LoVo (cell line): Measurements from ENCODE around the gene PTGS1.
"Not testable (repeated sequence)": the region's sequence is repeated elsewhere in the genome, so short reads cannot be mapped to it uniquely, and the experiment has no call there.

ENCODE experiments used
- DNase-seq: peaks from one replicate; pipeline ENCODE4 v3.0.0-alpha.2; 2016; ENCODE audit warnings: low spot score

Gene PTGS1

GRCh38 chr9:122370869-122371755 is at the start of gene PTGS1:
TSS of gene PTGS1 (plus strand) at chr9:122371024. CDS start at chr9:122371085, 61 bp downstream.
- DNase-seq: peak; percentile 31

- DNase-seq: no peak
Observed at GRCh38 chr9:122322553-122322952, 48.3 kb upstream of the PTGS1 start.

GRCh38 chr9:122324665-122325064 is 46.2 kb upstream of the PTGS1 start:
- not testable (repeated sequence) for DNase-seq

DNA sequence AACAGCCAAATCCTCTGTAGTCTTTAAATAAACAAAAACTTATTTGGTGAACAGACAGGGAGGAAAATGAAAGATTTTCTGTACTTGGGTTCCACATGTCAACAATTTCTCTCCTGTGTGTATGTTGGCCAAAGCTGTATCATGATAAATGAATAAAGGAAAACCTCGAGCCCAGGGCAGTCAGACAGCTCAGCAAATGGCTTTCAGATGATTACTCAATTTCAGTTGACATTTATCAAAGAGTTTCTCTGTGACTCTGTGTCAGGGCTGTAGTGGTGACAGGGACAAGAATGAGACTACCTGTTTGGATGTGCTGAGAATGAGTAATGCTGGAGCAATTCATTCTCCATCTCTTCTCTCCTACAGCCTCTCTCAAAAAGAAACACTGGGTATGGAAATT is 45.7 kb upstream of the PTGS1 start:
- no peak for DNase-seq

DNA sequence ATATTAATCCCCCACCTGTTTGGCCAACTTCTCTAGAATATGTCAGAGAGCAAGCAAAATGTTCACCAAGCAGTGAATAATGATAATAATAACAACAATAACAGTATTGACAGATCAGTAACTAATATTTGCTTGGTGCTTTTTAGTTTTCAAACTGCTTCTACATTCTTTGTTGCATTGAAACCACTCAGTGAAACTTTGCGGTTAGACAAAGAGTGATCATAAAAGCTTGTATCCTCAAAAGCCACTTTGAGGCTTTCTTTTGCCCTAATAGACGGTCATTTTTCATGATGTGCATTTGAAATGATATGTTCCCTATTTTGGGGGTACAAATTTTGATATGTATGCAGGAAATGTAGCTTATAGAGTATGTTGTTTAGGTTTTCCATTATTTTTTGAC is 43.6 kb upstream of the PTGS1 start:
- DNase-seq: no peak

DNA sequence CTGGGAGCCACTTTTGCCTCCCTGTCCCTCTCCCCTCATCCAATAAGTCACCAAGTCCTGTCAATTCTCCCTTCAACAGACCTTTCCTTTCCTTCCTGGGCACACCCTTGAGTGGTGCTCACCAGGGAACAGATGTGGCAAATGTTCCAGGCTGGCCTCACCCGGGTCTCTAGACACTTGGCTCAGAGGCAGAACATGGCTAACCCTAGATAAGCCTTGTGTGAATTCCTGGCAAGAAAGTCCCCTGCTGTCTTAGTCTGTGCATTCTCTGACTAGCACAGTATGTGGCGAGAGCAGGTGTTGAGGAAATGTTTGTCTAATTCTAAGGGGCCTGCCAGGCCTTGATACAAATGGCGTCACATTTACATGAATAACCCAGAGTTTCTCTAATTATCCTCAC is 41.2 kb upstream of the PTGS1 start:
- DNase-seq: no peak

DNA sequence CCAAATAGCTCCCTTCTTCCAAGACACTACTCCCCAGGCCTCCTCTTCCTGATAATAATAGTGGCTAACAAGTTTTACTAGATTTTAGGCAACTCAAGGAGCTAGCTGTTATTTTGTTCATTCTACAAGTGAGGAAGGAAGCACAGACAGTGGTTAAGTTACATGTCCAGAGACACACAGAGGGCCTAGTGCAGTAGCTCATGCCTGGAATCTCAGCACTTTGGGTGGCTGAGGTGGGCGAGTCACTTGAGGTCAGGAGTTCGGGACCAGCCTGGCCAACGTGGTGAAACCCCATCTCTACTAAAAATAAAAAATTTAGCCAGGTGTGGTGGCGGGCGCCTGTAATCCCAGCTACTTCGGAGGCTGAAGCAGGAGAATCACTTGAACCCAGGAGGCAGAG is 40.4 kb upstream of the PTGS1 start:
- not testable (repeated sequence) for DNase-seq

GRCh38 chr9:122331523-122331927 is 39.3 kb upstream of the PTGS1 start:
- DNase-seq: no peak

- no peak for DNase-seq
Observed at GRCh38 chr9:122332083-122332482, 38.7 kb upstream of the PTGS1 start.

DNA sequence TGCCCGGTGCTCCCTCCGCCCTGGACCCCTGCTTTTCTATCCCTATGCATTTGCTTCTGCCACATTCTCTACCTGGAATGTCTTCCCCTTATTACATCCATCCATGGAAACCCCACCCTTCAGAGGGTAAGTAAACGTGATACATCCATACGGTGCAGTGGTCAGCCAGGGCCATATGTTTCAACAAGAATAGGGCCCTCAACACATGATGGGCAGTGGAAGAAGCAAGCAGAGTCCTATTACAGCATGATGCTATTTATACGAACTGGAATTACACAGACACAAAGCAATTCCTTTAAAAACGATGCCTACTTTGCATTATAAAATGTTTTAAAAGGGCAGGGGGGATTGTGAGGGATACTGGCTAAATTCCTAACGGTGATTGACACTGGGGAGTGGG is 38.2 kb upstream of the PTGS1 start:
- DNase-seq: no peak

GRCh38 chr9:122333169-122333808 is 37.5 kb upstream of the PTGS1 start:
- no peak for DNase-seq

DNA sequence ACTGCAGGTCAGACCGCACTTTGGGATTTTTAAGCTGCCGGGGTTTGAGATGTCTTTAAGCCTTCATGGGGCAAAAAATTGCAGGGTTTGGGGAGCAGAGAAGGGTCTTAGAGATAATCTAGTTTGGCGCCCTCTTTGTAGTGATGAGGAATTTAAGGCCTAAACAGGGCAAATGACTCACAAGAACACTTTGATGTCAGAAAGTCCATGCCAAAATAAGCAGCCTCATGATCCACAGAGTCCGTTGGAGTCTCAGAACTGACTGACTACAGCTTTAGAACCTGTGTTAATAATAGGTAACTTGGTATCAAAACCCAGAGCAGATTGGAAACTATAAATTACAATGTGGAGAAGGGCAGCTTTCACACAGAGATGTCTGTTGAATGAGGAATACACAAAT is 35.9 kb upstream of the PTGS1 start:
- no peak for DNase-seq

DNA sequence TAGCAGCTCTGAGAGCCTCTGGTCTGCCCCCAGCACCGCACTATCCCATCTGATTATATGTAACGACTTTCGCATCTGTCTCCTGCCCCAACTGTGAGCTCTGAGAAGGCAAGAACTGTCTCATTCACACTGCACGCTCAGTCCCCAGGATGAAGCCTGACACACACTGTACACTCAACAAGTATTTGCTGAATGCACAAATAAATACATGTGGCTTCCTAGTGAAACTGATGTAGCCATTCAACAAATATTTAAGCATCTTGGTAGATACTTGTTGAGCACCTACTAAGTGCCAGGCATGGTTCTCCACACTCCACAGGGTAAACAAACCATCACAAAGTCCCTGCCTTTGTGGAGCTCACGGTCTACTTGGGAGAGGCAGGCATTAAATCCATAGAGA is 34.6 kb upstream of the PTGS1 start:
- DNase-seq: no peak

GRCh38 chr9:122336866-122337555 is 33.8 kb upstream of the PTGS1 start:
- DNase-seq: no peak

GRCh38 chr9:122337556-122337929 is 33.3 kb upstream of the PTGS1 start:
- no peak for DNase-seq

GRCh38 chr9:122338536-122338935 is 32.3 kb upstream of the PTGS1 start:
- DNase-seq: no peak

DNA sequence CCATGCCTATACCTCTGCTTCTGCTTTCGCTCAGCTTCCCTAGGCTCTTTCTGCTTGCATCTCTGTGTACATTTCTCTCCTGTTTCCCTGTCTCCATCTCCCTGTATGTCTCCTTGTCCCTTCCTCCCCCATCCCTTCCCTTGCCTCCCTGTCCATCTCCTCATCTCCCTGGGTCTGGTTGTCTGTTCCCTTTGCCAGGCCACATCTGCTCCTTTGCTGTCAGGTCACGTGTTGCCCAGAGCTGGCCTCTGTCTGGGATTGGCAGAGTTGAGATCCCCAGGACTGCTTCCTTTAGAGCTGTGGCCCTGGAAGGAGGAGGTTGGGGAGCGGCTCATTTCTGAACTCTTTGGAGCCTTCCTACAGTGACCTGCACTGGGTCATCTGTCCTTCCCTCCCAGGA is 31.8 kb upstream of the PTGS1 start:
- DNase-seq: no peak

GRCh38 chr9:122339579-122339978 is 31.2 kb upstream of the PTGS1 start:
- no peak for DNase-seq

GRCh38 chr9:122340161-122340560 is 30.7 kb upstream of the PTGS1 start:
- DNase-seq: no peak

DNA sequence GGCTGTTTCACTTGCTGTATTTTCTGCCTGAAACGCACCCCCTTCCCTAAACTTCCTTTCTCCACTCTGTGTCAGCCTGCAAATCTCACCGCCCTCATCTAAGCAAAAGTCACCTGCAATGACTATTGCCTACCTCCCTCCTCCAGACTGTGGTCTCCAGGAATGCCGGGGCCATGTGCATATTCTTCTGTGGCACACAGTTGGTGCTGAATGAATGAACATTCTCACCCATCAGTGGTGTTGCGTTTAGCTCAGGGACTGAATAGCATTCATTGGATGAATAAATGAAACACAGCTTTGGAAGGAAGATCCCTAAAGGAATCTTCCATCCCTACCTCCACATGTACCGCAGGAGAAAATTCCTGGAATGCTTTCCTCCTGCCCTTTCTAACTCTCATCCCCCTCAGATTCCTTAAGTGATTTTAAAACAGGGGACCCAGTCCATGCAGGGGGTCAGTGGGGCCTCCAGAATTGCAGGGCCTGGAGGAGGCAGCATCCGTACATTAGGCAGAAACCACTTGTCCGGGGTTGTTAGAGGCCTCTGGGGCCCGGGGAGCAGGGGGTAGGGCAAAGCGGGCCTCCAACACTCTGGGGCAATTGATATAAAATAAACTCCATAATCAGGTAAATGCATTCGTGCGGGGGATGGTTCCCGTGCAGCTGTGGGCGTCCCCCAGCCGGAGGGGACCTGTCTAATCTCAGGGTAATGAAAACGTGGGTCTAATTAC is 28.3 kb upstream of the PTGS1 start:
- DNase-seq: no peak

DNA sequence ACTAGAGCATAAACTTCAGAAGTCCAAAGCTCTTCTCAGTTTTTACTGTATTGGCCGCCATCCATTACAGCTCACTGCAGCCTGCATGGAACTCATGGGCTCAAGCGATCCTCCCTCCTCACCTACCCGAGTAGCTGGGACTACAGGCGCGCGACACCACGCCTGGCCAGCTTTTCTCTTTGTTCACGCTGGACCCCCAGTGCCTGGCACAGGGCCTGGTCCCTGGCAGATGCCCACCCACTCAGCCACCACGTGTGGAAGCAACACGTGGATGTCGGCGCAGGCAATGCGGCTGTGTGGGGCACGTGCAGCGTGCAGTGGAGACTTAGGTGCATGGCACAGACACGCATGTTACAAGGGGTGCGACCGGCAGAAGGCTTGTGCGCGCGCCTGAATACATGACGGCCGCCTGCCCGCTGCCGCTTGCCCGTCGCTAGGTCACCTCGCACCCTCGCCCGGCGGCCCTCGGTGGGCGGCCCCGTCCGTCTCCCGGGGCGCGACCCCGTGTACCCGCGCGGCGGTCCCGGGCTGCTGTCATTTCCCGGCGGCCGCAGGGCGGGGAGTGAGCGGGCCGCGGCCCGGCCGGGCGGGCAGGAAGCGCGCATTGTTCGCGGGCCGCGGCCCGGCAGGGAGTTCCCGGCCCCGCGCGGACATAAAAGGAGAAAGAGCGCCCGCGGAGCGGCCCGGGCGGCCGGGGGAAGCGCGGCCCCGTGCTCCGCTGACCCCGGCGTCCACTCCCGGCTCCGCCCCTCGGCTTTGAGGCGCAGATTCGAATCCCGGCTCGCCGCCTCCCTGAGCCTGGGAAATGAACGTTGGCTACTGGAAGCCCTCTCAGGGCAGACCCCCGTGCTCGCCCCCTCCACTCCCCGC is 24.1 kb upstream of the PTGS1 start:
- peak; percentile 29 for DNase-seq
